ENCODE measurements around the gene CATSPER3. TPM values are rescaled to one million over a fixed set of nuclear protein-coding genes. Genes with fewer than 3 reads are reported as not detected.

The CATSPER3 gene
- total RNA-seq, 1 experiment from 2014 or later = 0.50 TPM

DNA sequence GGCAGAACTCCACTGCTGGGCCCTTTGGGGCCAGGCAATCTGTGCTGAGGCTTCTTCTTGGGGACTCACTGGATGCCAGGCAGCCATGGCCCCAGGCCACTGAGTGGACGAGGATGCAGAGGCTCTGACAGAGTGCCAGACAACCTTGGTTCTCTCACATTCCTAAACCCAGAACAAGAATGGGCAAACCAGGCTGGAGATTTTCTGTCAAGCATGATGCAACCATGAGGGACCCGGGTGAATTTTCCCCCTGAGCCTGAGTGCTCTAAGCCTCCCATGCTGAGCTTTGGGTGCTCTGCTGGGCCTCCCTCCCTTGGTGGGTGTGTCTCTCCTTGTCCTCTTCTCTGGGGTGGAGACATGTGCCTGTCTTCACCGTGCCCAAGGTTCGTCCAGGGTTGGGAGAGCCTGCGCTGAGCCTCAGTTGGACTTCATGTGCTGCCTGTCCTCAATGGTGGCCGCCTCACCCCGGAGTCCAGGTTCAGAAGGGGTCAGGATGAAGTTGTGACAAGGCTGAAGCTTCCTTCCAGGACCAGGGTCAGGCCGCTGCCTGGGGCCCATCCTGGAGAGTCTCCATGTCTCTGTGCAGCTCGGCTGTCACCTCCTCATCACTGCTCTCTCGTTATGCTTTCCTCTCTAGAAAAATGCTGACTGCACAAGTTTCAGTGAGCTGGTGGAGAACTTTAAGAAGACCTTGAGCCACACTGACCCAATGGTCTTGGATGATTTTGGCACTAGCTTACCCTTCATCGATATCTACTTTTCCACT, 42.2 kb downstream of the CATSPER3 start:
- Histone ChIP-seq H3K4ac (ENCODE audit: low read depth, low read length) (no peak overlapping the region), H3K9me3 (ENCODE audit: control insufficient read depth, low read depth, low read length) (no peaks in the 10 kb centered on the region), H4K20me1 (ENCODE audit: control insufficient read depth, insufficient read depth, insufficient read length) (no peaks in the 10 kb centered on the region), H3K79me1 (ENCODE audit: insufficient read depth, low read depth, low read length, poor library complexity, severe bottlenecking) (no peaks in the 10 kb centered on the region), H3K56ac (ENCODE audit: insufficient read length, low read depth, low read length) (no peak overlapping the region), H3K9ac (ENCODE audit: extremely low read depth, insufficient read length, low read length) (no peak overlapping the region), H3K4me1 (ENCODE audit: insufficient read depth, low read length) (no peaks in the 10 kb centered on the region), H3K27me3 (ENCODE audit: insufficient read depth, low read length) (no peaks in the 10 kb centered on the region), H2BK120ac (ENCODE audit: low read depth, low read length, poor library complexity, severe bottlenecking) (no peak overlapping the region), H2BK5ac (ENCODE audit: insufficient read length, low read length) (no peak overlapping the region), H4K91ac (ENCODE audit: insufficient read length, low read depth, low read length) (no peak overlapping the region), H4K5ac (ENCODE audit: insufficient read length, low read depth, low read length) (no peak overlapping the region), H2BK20ac (ENCODE audit: low read depth, low read length, poor library complexity, severe bottlenecking) (no peak overlapping the region), H3K23me2 (ENCODE audit: insufficient read length, low read depth, low read length, poor library complexity, severe bottlenecking) (no peaks in the 10 kb centered on the region), H4K8ac (replicated peaks; ENCODE audit: insufficient read length, low read depth, low read length) (no peak overlapping the region), H2BK15ac (ENCODE audit: low read depth, low read length) (no peak overlapping the region), H3K14ac (ENCODE audit: insufficient read depth, low read length) (no peak overlapping the region), H3K23ac (ENCODE audit: insufficient read length, low read depth, low read length) (no peak overlapping the region), H3T11ph (ENCODE audit: low read length) (no peak overlapping the region), H3K27ac (ENCODE audit: insufficient read length, low read depth, low read length) (no peak overlapping the region), H2AK5ac (ENCODE audit: insufficient read length, low read length) (no peak overlapping the region), H3K18ac (ENCODE audit: insufficient read length, low read depth, low read length) (no peak overlapping the region), H2BK12ac (ENCODE audit: insufficient read length, low read depth, low read length) (no peak overlapping the region), H3K4me2 (ENCODE audit: insufficient read depth, insufficient read length, low read length) (no peak overlapping the region), H3K79me2 (ENCODE audit: insufficient read depth, low read length) (no peaks in the 10 kb centered on the region), H2AFZ (ENCODE audit: low read length) (no peak overlapping the region)
- Mint-ChIP-seq H3K4me1 (0 out of 4 replicates have a peak, but pooled peaks cover 0 to 3% of the 10 kb centered on the region in 2 experiments), H3K27me3 (ENCODE audit: low read depth) (peaks cover 21% of the 10 kb centered on the region), H3K4me3 (no peak overlapping the region), H3K27ac (no peak overlapping the region), H3K9me3 (no peaks in the 10 kb centered on the region), H3K36me3 (ENCODE audit: insufficient read depth in 1 of 3, low read depth in 3 of 3) (no peaks in the 10 kb centered on the region; a peak in 1 of 7 replicates)
- no CpG with 5 or more reads among the region's 11 CpGs for WGBS (ENCODE audit: extremely low coverage, insufficient read length, low lambda C conversion rate)
- TF ChIP-seq, protein P1, sequence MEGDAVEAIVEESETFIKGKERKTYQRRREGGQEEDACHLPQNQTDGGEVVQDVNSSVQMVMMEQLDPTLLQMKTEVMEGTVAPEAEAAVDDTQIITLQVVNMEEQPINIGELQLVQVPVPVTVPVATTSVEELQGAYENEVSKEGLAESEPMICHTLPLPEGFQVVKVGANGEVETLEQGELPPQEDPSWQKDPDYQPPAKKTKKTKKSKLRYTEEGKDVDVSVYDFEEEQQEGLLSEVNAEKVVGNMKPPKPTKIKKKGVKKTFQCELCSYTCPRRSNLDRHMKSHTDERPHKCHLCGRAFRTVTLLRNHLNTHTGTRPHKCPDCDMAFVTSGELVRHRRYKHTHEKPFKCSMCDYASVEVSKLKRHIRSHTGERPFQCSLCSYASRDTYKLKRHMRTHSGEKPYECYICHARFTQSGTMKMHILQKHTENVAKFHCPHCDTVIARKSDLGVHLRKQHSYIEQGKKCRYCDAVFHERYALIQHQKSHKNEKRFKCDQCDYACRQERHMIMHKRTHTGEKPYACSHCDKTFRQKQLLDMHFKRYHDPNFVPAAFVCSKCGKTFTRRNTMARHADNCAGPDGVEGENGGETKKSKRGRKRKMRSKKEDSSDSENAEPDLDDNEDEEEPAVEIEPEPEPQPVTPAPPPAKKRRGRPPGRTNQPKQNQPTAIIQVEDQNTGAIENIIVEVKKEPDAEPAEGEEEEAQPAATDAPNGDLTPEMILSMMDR (conservative IDR thresholded peaks at IDR 0.05) = no peak
- DNase-seq = no peak

Data from H9 (cell line).